ENCODE data around the gene AKR1E2. TPM values are rescaled to one million over a fixed set of nuclear protein-coding genes. Genes with fewer than 3 reads are reported as not detected.

AKR1E2 gene
- total and polyA plus RNA-seq, 10 of the 15 experiments (the other 5 are each of a cell fraction or from before 2014, with no cell fraction given): not detected

DNA sequence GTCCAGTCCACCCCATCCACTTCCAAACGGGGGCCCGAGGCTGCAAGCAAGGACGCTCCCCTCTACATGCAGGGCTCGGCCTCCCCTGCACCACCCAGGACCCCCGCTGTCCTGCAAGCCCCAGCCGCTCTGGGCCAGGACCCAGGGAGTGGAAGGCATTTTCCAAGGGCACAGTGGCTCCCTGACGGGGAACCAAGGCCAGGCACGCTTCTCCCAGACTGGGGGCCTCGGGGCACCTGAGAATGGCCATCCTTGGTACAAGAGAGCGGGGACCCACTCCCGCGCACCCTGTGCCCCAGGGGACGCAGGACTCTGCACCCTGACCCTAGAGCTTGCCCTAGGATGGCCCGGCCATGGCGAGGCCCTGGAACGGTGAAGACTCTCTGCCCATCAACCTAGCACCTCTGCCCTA lies 545 bp upstream of the AKR1E2 start:
- in situ Hi-C loops (cut with MboI): no loop called here
- H2AFZ ChIP-seq (ENCODE audit: control insufficient read depth, low read depth, low read length): no peak overlapping the region
- H3K4me2 ChIP-seq (ENCODE audit: control insufficient read depth, insufficient read depth): no peak overlapping the region
- RAD21 ChIA-PET (ENCODE audit: unreplicated experiment): no interaction called here
- TF ChIP-seq, protein P1, sequence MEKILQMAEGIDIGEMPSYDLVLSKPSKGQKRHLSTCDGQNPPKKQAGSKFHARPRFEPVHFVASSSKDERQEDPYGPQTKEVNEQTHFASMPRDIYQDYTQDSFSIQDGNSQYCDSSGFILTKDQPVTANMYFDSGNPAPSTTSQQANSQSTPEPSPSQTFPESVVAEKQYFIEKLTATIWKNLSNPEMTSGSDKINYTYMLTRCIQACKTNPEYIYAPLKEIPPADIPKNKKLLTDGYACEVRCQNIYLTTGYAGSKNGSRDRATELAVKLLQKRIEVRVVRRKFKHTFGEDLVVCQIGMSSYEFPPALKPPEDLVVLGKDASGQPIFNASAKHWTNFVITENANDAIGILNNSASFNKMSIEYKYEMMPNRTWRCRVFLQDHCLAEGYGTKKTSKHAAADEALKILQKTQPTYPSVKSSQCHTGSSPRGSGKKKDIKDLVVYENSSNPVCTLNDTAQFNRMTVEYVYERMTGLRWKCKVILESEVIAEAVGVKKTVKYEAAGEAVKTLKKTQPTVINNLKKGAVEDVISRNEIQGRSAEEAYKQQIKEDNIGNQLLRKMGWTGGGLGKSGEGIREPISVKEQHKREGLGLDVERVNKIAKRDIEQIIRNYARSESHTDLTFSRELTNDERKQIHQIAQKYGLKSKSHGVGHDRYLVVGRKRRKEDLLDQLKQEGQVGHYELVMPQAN (conservative IDR thresholded peaks at IDR 0.05): no peak
- TF ChIP-seq BCLAF1 (IDR thresholded peaks at IDR 0.05) (no peak), SP1 (IDR thresholded peaks at IDR 0.05; ENCODE audit: low read depth, low read length) (no peak), EED (IDR thresholded peaks at IDR 0.05; ENCODE audit: low read depth) (no peak), CBX3 (IDR thresholded peaks at IDR 0.05; ENCODE audit: borderline replicate concordance, low read depth) (no peak)
- H3K9ac ChIP-seq (ENCODE audit: control insufficient read depth, insufficient read depth, low read length): no peak overlapping the region
- H3K27me3 ChIP-seq (replicated peaks in 1 of 2; ENCODE audit: control insufficient read depth in 2 of 2, insufficient read depth in 2 of 2, low read length in 1 of 2): peaks cover 2 to 3% of the 10 kb centered on the region in 2 experiments; a peak in 3 of 4 replicates
- WGBS (ENCODE audit: insufficient coverage, insufficient replicate concordance, low lambda C conversion rate, missing lambda C conversion rate): 54% methylated on average over 16 of the region's 16 CpGs
- CTCF ChIA-PET: interaction anchor here (1.2 kb wide), 2 partner anchors 10 to 25 kb away, joined by 3 to 4 read pairs; no protein-coding TSS in a partner anchor
- ATAC-seq (no peak), FAIRE-seq (no peak), DNase-seq (ENCODE audit: low read depth, low spot score) (no peak)
- H4K20me1 ChIP-seq (ENCODE audit: control insufficient read depth, insufficient read depth): no peaks in the 10 kb centered on the region
- no peaks in the 10 kb centered on the region; the same call in 2 of the 3 replicates for H3K9me3 ChIP-seq (replicated peaks; ENCODE audit: control insufficient read depth, insufficient read depth, low read length)
- H3K79me2 ChIP-seq (ENCODE audit: control insufficient read depth, insufficient read depth, low read length): no peaks in the 10 kb centered on the region
- no peak overlapping the region for H3K4me3 ChIP-seq
- no peak overlapping the region for H3K27ac ChIP-seq (ENCODE audit: control insufficient read depth, insufficient read depth)
- intact Hi-C loops (cut with micrococcal nuclease; ENCODE audit: unreplicated experiment): no loop called here
- POLR2A ChIA-PET: no interaction called here
- BruUV-seq (replicated peaks): no TSS peak
- H3K36me3 ChIP-seq (ENCODE audit: control insufficient read depth in 2 of 2, insufficient read depth in 2 of 2, low read length in 1 of 2): no peaks in the 10 kb centered on the region
- H3K4me1 ChIP-seq (ENCODE audit: control insufficient read depth, insufficient read depth, low read length): no peaks in the 10 kb centered on the region
- SMC1A ChIA-PET (ENCODE audit: uncharacterized antibody, unreplicated experiment): no interaction called here

Measured in GM12878 (cell line).